Osteocyte (in vitro differentiated cells): Measurements from ENCODE around the gene RAD21L1. TPM values are rescaled to one million over a fixed set of nuclear protein-coding genes. Genes with fewer than 3 reads are reported as not detected.

Source experiments
- DNase-seq: peaks from one replicate; pipeline ENCODE4 v3.0.0; 2021; ENCODE audit warnings: mixed read lengths; ENCODE audit not compliant: unreplicated experiment; ENCODE audit errors: extremely low spot score
- H3K27ac Mint-ChIP-seq: one replicate; pipeline ENCODE4 v1.8.0; 2021; ENCODE audit warnings: mild to moderate bottlenecking, mixed read lengths; ENCODE audit not compliant: unreplicated experiment
- H3K27me3 Mint-ChIP-seq: one replicate; pipeline ENCODE4 v1.8.0; 2021; ENCODE audit warnings: mixed read lengths; ENCODE audit not compliant: unreplicated experiment
- H3K36me3 Mint-ChIP-seq: one replicate; pipeline ENCODE4 v1.8.0; 2021; ENCODE audit warnings: mixed read lengths; ENCODE audit not compliant: unreplicated experiment
- H3K4me1 Mint-ChIP-seq: one replicate; pipeline ENCODE4 v1.8.0; 2021; ENCODE audit warnings: mixed read lengths; ENCODE audit not compliant: unreplicated experiment
- H3K4me3 Mint-ChIP-seq: one replicate; pipeline ENCODE4 v1.8.0; 2021; ENCODE audit warnings: mild to moderate bottlenecking, moderate library complexity, mixed read lengths; ENCODE audit not compliant: unreplicated experiment
- H3K9me3 Mint-ChIP-seq: one replicate; pipeline ENCODE4 v1.8.0; 2021; ENCODE audit warnings: mixed read lengths; ENCODE audit not compliant: unreplicated experiment
- total RNA-seq: library from RNA; stranded (reverse); gene quantifications from 2 replicates; pipeline ENCODE4 v1.2.1, GENCODE V29; 2021
- TF ChIP-seq, protein P1 (sequence below): fragments of 200-600 bp; sonication (generic); IDR thresholded peaks from 2 replicates; pipeline ENCODE4 v1.5.0; 2021; ENCODE audit warnings: antibody characterized with exemption, mild to moderate bottlenecking, moderate library complexity

RAD21L1 gene
- total RNA-seq, 1 donor from 2014 or later = not detected

DNA sequence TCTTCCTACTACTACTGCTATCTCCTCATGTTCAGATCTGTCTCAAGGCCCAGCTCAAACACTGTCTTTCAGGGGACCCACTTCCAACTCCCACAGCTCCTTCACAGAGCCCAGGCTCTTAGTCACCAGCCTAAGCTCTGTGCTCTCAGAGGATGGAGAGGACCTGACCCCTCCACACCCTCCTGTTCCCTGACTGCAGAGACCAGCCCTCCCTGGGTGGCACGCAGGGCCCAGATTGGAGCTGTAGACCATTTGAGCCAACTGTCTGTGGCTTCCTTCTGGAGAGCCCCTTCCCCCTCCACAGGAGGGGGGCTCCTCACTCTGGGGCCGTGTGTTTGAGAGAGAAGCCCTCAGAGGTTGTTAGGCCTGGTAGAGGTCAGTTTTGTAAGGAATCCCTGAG is 50.1 kb downstream of the RAD21L1 start:
- no peak overlapping the region for H3K27ac Mint-ChIP-seq
- H3K36me3 Mint-ChIP-seq = no peaks in the 10 kb centered on the region
- H3K4me3 Mint-ChIP-seq = no peak overlapping the region
- peaks cover 2% of the 10 kb centered on the region for H3K4me1 Mint-ChIP-seq
- TF ChIP-seq, protein P1, sequence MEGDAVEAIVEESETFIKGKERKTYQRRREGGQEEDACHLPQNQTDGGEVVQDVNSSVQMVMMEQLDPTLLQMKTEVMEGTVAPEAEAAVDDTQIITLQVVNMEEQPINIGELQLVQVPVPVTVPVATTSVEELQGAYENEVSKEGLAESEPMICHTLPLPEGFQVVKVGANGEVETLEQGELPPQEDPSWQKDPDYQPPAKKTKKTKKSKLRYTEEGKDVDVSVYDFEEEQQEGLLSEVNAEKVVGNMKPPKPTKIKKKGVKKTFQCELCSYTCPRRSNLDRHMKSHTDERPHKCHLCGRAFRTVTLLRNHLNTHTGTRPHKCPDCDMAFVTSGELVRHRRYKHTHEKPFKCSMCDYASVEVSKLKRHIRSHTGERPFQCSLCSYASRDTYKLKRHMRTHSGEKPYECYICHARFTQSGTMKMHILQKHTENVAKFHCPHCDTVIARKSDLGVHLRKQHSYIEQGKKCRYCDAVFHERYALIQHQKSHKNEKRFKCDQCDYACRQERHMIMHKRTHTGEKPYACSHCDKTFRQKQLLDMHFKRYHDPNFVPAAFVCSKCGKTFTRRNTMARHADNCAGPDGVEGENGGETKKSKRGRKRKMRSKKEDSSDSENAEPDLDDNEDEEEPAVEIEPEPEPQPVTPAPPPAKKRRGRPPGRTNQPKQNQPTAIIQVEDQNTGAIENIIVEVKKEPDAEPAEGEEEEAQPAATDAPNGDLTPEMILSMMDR = no peak
- H3K9me3 Mint-ChIP-seq = no peaks in the 10 kb centered on the region
- H3K27me3 Mint-ChIP-seq = no peaks in the 10 kb centered on the region
- peak; percentile 73 for DNase-seq

DNA sequence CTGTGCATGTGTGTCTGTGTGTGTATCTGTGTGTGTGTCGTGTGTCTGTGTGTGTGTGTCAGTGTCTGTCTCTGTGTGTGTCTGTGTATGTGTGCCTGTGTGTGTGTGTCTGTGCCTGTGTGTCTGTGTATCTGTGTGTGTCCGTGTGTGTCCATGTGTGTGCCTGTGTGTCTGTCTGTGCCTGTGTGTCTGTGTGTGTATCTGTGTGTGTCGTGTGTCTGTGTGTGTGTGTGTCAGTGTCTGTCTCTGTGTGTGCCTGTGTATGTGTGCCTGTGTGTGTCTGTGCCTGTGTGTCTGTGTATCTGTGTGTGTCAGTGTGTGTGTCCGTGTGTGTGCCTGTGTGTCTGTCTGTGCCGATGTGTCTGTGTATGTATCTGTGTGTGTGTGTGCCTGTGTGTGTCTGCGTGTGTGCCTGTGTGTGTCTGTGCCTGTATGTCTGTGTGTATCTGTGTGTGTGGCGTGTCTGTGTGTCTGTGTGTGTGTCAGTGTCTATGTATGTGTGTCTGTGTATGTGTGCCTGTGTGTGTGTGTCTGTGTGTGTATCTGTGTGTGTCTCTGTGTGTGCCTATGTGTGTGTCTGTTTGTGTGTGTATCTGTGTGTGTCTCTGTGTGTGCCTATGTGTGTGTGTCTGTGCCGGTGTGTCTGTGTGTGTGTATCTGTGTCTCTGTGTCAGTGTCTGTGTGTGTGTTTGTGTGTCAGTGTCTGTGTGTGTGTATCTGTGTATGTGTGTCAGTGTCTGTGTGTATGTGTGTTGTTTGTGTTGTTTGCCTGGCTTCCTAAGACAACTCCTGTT is 51.9 kb downstream of the RAD21L1 start:
- TF ChIP-seq, protein P1 = no peak
- no peaks in the 10 kb centered on the region for H3K9me3 Mint-ChIP-seq
- H3K36me3 Mint-ChIP-seq = no peaks in the 10 kb centered on the region
- H3K4me1 Mint-ChIP-seq = peaks cover 2% of the 10 kb centered on the region
- peak; percentile 34 for DNase-seq
- H3K27me3 Mint-ChIP-seq = no peaks in the 10 kb centered on the region
- no peak overlapping the region for H3K4me3 Mint-ChIP-seq
- H3K27ac Mint-ChIP-seq = no peak overlapping the region

DNA sequence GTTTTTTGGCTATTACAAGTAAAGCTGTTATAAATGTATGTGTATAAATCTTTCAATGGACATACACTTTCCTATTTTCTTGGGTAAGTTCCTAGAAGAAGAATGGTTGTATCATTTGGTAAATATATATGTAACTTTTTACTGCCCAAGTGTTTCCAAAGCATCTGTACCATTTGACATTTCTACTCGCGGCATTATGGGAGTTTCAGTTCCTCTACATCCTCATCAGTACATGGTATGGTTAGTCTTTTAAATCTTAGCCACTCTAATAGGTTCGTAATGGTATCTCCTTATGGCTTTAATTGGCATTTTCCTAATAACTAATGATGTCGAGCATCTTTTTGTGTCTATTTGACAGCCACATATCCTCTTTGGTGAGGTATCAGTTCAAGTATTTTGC is 53.1 kb downstream of the RAD21L1 start:
- no peaks in the 10 kb centered on the region for H3K36me3 Mint-ChIP-seq
- peaks cover 2% of the 10 kb centered on the region for H3K4me1 Mint-ChIP-seq
- no peaks in the 10 kb centered on the region for H3K9me3 Mint-ChIP-seq
- no peak for DNase-seq
- TF ChIP-seq, protein P1 = no peak
- no peak overlapping the region for H3K27ac Mint-ChIP-seq
- no peaks in the 10 kb centered on the region for H3K27me3 Mint-ChIP-seq
- H3K4me3 Mint-ChIP-seq = no peak overlapping the region

DNA sequence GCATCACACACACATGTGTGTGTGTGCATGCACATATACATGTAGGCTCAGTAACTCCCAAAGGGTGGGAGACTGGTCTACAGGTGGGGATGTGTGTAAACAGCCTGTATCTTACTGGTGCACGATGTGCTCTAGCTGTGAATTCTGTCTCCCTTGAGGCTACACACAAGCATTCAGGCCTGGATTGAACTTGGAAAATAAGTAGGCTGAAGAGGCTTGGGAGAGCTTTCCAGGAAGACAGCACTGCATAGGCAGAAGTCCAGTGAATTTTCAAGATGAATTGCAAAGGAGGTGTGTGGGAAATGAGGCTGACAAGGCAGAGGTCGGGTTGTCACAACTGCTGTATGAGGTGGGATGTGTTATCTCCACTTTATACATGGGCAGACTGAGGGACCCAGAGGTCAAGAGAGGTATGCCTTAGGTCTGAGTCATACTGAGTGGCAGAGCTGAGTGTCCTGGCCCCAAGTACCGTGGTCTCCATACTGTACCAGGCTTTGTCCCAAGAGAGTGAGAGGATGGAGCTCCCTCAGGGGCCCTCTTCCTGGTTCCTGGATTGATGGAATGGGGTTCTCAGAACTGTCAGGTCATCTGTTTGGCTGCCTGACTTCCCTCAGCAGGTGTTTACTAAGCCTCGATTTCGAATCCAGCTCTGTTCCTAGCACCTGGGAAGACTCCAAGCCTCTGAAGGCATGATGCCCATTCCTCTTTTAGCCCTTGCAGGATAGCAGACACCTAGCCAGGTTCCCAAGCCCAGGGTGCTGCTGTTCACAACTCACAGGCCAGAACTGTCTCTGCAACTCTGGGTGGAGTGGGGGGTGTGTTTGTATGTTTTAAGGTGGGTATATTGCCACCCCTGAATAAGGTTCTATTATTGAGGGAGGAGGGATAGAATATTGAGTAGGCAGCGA is 54.6 kb downstream of the RAD21L1 start:
- Mint-ChIP-seq H3K4me1 (peaks cover 2% of the 10 kb centered on the region), H3K4me3 (no peak overlapping the region), H3K36me3 (no peaks in the 10 kb centered on the region), H3K27me3 (no peaks in the 10 kb centered on the region), H3K9me3 (no peaks in the 10 kb centered on the region), H3K27ac (no peak overlapping the region)
- TF ChIP-seq, protein P1 = no peak
- DNase-seq = peak; percentile 57
